Endometrium (tissue), 2 donors: ENCODE data around the gene SETD4.

ENCODE experiments used
- FAIRE-seq: peaks from 2 replicates; lab custom pipeline; 2012; peaks lifted over from hg19 to GRCh38; lab: Jason Lieb, UNC
- donor health status: control.
- donor health status: control.

The SETD4 gene

DNA sequence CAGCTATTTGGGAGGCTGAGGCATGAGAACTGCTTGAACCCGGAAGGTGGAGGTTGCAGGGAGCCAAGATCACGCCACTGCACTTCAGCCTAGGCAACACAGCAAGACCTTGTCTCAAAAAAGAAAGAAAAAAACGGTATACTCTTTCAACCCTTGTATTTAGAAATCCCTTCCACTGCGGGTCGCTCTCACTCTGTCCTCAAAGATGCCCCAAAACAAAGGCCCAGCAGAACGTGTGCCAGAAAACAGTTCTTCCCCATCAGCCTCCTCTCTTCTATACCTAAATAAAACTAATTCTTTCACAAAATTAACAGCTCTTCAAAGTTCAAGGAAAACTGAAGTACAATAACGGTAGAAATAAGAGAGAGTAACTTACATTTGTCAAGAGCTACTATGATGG, 13.2 kb downstream of the SETD4 start:
- FAIRE-seq, result no peak

DNA sequence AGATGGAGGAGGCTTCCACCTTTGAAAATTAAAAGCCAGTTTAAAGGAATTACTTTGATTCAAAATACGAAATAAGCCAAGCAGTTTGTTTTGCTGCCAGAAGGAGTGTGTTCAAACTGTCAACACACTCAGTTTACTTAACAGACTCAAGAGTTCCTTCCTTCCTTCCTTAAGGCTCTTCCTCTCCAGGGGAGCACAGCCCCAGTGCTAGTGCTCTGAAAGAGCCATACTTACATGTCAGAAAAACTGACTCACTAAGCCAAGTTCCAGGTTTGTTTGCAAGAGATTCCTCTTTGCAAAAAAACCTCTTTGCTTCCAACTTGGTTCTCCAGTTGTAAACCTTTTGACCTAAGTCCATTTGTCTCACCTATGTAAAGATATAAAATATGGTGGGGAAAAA, 14.3 kb downstream of the SETD4 start:
- FAIRE-seq, result no peak

DNA sequence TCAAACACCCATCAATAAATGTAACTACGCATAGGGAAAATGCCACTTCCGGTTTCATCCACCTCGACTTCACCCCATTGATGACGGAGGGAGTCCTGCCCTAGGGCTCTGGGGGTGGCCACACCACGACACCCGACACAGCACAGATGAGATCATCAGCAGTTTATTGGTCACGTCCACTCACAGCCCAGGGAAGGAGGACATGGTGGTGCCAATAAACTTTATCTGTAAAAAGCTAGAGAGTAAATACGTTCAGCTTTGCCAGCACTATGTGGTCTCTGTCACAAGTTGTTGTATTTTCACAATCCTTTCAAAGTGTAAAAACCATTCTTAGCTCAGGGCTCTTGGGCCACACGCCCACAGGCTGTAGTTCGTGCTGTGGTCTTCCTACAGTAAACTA, 16.3 kb downstream of the SETD4 start:
- no peak for FAIRE-seq

DNA sequence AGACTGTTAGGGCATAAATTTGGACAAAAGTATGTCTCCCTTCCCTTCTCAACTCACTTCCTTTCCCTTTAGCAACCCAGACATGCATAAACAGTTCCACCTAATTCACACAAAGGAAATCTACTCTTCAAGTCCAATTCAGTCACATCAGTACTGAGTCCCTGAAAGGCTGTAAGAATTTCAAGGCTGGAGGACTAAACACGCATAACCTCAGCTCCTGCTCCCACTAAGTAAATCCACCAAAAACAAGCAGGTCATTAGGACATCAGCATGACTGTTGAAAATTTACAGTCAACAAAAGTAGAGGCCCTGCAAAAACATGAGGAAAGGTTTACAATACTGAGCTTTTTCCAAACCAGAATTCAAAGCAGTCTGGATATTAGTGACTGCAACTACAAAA, 18.4 kb downstream of the SETD4 start:
- FAIRE-seq, result no peak

DNA sequence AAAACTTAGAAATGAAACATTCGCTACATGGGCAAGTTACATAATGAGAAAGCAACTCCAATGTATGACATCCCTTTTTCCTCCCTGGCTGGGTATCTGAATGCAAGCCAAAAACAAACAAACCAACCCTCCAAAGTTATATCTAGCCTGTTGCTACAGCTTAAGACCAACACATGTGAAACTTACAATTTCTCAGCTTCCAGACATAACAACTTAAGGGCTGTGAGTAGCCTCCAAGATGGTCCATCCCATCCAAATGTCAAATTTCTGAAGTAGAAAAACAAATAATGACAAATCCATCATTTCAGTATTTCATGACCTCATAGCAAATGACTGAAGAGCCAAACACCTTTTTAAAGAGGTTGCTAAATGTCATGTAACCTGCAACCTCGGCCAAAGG, 19.9 kb downstream of the SETD4 start:
- no peak for FAIRE-seq

DNA sequence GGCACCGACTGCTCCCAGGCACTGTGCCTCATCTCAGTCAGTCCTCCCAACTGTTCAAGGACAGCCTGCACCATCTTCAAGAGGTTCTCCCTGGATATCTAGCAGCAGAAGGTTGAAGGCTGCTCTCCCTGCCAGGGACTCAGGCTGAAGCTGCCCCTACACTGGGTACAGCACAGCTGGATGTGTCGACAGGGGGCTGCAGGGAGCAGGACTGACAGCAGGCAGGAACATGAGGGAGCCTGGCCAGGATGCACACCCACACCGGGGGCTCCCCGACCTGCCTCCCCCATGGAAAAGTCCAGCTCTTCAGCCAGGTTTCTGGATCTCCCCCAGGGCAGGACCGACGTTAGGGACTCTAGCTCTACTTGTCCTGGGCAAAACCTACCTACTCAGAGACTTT, 20.5 kb downstream of the SETD4 start:
- no peak for FAIRE-seq

DNA sequence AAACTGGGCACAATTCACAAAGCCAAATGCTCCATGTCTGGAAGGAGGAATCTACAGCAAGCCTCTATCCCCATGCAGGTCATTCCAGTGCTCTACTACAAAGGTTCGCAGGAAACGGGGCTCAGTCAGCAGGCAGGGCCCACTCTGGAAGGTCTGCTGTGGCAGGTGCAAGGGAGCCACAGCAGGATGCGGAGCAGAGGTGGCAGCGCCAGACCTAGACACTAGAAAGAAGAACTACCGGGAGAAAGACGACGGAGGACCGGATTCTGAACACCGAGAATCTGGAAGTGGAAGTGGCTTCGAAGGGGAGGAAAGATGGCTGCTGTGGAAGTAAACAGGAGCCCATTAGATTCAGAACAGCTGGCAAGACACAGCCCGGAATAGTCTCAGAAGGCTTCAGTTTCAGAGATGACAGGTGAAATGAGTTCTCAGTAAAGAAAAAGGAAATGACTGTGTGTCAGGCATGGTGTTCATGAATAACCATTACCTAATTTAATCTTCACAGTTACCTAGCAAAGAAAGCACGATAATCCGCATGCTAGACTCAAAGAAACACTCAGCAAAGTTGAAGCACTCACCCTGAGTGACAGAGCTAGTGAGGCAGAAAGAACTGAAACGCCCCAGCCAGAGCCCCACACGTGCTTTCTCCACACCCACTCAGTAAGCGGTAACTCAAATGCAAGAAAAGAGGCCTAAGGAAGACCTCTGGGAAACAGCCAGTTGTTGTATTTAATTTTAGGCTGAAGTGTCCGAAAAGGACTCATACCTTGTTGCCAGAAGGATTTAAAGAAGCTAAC, 21.4 kb downstream of the SETD4 start:
- FAIRE-seq, result no peak

DNA sequence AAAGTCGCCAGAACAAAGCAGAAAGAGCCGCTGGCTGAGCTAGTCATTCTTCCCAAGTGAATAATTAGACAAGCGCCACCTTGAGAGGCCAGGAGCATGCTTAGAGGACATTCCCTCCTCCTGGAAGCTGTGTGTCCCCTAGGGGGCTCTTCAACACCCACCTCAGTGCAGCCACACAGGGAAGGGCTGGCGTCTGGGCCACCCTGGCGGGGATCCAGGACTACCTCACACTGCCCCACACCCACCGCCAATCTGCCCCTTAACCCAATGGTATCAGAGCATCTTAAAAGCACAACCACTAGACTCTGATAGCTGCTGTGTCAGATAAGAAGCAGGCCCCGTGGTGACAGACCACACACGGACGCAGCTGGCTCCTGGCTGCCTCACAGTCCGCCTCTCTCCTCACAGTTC, 24.9 kb downstream of the SETD4 start:
- FAIRE-seq, result no peak

DNA sequence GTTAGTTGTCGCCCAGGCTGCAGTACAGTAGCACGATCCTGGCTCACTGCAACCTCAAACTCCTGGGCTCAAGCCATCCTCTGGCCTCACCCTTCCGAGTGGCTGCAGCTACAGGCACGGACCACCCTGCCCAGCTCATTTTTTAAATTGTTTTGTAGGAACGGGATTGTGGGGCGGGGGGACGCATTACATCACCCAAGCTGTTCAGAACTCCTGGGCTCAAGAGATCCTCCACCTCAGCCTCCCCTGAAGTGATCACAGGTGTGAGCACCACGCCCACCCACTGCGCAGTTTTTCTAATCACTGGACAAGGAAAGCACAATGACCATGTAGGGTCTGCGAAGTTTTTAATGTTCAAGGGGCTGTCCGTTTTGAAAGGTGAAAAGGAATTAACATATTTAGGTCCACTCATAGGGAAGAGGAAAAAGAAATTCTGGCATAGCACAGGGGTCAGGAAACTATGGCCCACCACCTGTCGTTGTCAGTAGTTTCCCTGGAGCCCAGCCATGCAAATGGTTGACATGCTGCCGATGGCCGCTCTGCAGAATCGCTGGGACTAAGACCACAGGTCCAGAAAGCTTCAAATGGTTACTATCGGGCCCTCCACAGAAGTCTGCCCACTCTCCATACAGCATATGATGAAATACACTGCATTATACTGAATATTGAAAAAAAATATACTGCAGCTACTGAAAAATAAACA, 26.0 kb downstream of the SETD4 start:
- FAIRE-seq, result no peak

DNA sequence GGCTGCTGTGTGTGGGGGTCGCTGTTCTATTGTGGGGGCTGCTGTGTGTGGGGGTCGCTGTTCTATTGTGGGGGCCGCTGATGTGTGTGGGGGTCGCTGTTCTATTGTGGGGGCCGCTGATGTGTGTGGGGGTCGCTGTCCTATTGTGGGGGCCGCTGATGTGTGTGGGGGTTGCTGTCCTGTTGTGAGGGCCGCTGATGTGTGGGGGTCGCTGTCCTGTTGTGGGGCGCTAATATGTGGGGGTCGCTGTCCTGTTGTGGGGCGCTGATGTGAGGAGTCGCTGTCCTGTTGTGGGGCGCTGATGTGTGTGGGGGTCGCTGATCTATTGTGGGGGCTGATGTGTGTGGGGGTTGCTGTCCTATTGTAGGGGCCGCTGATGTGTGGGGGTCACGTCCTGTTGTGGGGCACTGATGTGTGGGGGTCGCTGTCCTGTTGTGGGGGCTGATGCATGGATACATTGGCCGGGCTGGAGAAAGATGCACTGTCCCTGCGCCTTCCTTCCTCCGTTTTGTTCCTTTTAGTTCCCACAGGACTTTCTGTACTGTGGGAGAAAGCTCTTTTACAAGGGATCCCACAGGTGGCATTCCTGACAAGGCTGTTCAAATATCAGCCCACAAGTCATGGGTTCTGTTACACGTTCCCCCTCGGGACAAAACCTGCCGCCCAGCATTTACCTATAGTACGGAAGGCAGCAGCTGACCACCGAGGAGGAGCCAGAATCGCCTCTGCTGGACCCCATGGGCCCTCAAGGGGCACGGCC, 27.5 kb downstream of the SETD4 start:
- FAIRE-seq, result no peak

DNA sequence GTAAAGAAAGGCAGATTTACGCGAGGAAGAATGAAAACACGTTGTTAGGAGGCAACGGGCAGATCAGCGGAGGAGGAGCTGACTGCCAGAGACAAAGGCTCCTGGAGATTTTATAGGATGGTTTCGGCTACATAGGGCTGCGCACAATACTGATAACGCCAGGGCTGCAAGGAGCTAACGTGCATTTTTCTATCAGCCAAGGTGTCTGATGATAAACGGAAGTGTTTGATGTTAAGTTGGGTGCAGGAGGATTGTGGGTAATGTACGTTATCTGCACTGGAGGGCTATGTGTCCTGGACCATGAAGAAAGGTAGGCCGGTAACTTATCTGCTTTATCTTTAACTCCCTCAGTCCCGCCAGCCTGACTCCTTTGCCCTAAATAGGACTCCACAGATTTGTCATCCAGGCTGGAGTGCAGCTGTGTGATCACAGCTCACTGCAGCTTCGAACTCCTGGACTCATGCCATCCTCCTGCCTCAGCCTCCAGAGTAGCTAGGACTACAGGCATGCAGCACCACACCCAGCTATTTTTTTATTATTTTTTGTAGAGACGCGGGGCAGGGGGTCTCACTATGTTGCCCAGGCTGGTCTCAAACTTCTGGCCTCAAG, 29.6 kb downstream of the SETD4 start:
- no peak for FAIRE-seq

DNA sequence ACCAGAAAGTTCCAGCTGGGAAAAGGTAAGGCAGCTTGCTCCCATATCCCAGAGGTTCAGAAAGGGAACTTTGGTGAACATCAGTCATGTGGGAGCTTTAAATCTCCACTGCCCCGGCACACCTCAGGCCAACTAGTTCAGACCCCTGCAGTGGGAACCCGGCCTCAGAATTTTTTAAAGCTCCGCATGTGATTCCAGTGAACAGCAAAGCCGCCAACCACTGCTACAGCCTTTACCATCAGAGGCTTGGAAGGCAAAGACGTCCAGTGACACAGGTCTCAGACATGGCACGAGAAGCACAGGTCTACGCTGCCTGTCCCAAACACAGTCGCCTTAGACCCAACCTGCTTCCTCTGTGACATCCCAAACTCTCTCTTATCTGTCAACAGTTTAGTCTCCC, 31.0 kb downstream of the SETD4 start:
- no peak for FAIRE-seq

DNA sequence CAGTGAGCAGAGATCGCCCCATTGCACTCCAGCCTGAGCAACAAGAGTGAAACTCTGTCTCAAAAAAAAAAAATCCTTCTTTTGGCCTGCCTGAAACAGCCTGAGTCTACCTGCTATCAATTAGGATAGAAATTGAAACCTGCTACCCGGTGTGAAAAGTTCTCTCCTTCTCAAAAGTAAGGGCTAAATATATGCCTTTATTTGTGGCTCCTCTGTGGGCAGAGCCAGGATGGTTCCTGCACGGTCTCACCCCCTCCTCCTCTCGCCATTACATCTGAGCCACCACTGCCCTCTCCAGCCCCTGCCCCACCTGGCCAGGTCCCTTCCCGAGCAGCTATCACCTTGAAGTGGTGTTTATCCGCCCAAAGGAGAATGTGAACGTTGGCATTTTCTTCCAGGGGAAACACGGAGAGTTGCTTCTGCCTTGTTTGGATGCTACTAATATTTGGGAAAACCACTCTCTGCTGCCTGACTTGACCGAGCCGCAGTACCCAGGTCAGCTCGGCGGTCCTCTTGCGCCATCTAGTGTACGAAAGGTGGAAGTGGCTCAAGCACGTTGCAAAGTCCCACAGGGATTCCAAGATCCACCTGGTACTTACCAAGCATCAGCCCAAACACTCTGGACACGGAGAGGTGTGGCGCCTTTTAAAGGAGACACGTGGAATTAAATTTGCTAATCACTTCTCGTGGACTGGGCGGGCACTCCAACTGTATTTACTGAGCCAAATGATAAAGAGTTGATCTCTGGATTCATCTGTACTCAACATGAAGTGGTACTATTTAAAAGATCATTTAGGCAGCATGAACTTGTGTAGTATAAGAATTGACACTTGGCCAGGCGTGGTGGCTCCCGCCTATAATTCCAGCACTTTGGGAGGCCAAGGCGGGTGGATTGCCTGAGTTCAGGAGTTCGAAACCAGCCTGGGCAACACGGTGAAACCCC, 31.9 kb downstream of the SETD4 start:
- FAIRE-seq, result no peak

DNA sequence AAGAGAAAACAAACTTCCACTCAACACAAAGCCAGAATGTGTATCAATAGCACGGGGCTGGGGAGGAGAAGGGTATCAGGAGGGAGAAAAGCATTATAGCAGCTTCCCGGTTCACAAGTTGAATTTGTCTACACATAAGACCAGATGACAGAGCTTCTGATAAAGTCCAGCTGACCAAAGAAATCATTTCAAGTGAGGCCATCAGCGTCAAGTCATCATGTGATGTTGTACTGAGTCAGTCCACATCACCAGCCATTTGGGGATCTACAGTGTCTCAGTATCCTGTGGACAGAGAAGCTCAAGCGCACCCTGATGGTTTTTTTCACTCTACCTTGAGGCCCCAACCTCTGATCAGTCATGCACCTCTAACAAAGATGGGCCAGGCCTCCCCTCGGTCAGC, 33.0 kb downstream of the SETD4 start:
- no peak for FAIRE-seq

DNA sequence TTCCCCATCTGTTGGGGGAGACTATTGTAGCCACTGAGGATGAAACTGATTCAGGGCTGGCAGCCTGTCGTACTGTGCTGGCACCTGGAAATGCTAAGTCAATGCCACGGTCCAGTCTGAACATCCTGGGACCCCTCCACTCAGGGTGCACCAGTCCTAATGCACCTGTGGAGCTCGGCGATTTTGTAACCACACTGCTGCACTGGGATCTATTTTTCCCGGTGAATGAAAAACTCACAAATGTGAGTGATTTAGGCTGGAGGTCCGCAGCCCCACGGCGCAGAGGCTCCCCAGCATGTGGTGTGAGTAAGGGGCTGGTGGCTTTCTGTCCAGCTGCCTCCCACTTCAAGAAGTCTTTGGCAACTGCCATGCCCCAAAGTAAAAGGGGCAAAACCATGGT, 35.5 kb downstream of the SETD4 start:
- no peak for FAIRE-seq

DNA sequence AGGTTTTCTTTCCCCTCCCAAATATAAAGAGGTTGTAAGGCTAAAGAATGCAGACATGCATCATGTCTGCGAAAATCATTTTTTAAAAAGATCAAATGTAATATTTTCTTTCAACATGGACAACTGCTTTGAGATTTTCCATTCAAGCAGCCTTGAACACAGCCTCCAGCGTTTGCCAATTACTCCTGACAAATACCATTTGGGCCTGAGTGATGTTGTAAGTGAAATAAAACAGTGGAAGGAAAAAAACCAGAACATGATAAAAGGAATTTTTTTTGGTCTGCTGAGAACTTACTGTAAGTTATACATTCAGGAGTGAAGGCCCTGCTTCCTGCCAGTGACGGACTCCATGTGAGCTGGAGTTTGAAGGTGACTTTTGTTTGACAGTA, 37.2 kb downstream of the SETD4 start:
- no peak for FAIRE-seq

DNA sequence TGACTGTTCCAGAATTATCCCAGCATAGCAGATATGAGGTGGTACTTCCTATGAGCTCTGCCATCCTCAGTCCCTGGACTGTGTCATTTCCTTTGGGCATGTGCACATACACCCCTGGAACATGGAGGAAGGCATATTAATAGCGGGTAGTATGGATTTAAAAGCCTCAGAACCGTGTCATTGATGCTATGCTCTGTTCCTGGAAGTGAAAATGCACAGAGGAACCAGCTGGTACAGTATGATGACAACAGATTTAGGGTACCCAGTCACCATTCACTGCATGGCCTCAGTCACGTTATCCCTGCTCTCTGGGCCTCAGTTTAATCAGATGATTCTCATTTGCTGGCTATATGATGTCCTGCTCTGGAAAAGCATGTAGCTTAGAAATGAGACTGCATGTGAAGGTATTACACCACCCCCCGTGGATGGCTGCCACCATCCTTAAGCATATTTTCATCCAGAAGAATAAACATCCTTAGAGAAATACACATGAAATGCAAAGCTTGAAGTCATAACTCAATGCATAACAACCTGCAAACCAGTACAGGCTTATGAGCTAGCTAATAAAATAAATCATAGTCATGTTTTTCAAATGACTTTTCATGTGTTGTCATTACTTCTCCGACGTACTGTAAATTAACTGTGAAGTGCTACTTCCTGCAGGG, 37.8 kb downstream of the SETD4 start:
- no peak for FAIRE-seq

DNA sequence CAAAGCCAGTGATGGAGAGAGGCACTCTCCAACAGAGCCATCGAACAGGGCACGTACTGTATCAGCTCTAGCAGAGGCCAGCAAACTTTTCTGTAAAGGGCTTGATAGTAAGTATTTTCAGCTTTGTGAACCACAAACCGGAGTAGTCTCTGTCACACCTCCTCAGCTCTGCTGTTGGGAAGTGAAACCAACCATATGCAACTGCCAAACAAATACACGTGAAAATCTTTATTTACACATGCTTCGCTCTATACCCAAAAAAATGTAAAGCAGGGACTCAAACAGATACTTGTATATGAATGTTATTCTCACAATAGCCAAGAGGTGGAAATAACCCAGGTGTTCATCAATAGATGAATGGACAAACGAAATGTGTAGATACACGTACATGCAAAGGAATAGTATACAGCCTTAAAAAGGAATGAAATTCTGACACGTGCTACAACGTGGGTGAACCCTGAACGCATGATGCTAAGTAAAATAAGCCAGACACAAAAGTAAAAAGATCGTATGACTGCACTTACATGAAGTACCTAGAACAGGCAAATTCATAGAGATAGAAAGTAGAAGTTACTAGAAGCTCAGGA, 39.0 kb downstream of the SETD4 start:
- no peak for FAIRE-seq

DNA sequence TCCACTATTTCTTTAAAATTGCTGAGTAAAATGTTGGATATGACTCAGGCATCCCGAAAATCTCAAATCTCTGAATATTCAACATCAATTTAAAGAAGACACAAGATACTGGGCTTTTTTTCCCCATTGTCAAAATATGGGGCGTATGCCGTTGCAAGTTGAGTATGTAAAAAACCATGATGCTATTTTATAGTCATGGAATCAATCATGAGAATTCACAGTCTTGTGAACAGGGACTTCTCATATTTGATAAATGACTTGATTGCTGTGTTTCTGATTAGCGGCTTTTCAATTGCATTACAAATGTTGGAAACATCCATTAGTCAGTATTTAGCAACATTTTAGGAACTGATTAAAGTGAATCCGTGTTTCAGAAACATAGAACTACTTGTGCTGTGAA, 45.3 kb downstream of the SETD4 start:
- no peak for FAIRE-seq

DNA sequence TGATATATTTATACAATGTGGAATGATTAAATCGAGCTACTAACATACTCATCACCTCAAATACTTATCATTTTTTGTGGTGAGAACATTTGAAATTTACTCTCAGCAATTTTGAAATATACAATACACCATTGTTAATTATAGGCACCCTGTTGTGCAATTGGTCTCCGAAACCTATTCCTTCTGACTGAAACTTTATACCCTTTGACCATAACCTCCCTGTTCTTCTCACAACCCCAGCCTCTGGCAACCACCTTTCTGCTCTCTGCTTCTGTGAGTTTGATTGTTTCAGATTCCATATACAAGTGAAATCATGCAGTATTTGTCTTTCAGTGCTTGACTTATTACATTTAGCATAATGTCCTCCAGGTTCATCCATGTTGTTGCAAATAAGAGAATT, 49.5 kb downstream of the SETD4 start:
- FAIRE-seq, result no peak

DNA sequence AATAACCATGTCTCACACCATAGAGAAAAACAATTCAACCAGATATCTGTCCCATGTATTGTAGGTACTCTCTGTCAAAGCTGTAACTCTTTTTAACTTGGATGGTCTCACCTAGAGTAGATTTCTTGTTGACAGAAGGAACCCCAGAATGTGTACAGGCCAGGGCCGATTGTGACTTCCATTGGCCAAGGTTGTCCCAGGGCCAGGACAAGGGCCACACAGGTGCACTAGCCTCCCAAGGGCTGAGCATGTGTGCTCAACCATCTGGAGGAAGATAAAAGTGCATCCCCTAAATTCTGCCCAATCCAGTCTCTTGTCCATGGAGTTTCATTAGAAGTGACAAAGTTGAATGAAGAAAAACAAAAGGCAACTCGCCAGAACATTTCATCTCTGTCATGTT, 51.8 kb downstream of the SETD4 start:
- FAIRE-seq, result no peak
